ENCODE results near the gene FNIP2.

Gene FNIP2

DNA sequence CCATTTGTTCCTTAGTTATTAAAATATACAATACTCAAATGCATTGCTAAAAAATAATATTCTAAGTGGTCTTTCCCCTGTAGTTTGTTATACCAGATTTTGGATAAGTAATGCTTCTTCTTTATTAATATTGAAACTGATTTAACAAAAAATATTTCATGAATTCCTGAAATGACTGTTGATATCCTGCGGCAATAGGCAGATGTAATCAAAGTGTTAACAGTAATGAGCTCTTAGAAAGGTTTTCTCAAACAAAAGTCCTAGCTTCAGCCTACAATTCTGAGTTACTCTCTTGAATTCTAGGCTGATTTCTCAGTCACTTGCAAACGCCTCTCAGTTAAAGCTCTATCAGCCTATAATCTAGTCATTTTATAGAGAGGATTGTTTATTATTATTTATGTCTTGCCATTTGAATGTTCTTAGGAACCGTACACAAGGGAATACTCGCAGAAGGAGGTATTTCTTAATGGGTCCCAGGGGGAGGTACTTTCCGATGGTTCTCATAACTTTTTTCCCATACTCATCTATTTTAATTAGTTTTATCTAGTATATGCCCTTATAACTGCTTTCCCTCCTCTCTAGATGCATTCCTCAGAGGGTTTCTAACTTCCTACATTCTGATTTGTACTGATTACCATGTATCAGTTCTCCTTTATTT lies 96.8 kb downstream of the FNIP2 start:
- Histone ChIP-seq H4K20me1 (ENCODE audit: insufficient read depth, low read length) (no peaks in the 10 kb centered on the region), H3K9me3 (ENCODE audit: insufficient read depth, low read length, severe bottlenecking) (no peaks in the 10 kb centered on the region), H3K4me3 (ENCODE audit: low read depth in 1 of 2, low read length in 2 of 2) (no peak overlapping the region), H3K27me3 (ENCODE audit: insufficient read depth, low read length, poor library complexity) (no peaks in the 10 kb centered on the region), H2AFZ (ENCODE audit: low read depth, low read length) (no peak overlapping the region), H3K4me2 (ENCODE audit: insufficient read depth, low read length) (no peak overlapping the region), H3K79me2 (ENCODE audit: insufficient read depth, low read length) (no peaks in the 10 kb centered on the region), H3K27ac (ENCODE audit: low read length) (no peak overlapping the region), H3K36me3 (ENCODE audit: insufficient read depth, low read length) (no peaks in the 10 kb centered on the region), H3K4me1 (ENCODE audit: insufficient read depth, low read length) (no peaks in the 10 kb centered on the region), H3K9ac (ENCODE audit: low read depth, low read length) (no peak overlapping the region)
- TF ChIP-seq EZH2 (IDR thresholded peaks at IDR 0.05; ENCODE audit: borderline replicate concordance, low read depth, low read length, severe bottlenecking) (no peak), CTCF (IDR thresholded peaks at IDR 0.05; ENCODE audit: borderline replicate concordance, extremely low read depth, low read length, poor library complexity, severe bottlenecking) (no peak)
- ATAC-seq (ENCODE audit: insufficient read depth, low read depth) (no peak), DNase-seq (no peak)

DNA sequence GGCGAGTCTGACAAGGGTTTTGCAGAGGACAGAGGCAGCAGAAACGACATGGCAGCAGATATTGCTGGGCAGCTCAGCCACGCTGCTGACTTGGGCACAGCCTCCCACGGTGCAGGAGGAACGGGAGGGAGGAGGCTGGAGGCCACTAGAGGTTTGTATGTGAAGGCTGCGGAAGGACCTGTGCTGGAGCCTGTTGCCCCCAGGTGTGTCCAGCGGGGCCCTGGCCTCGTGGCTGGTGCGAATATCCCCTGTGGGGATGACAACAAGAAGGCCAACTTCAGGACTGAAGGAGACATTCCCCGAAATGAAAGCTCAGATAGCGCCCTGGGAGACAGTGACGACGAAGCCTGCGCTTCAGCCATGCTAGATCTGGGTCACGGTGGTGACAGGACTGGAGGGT lies 100.2 kb downstream of the FNIP2 start:
- no peak overlapping the region for H3K4me2 ChIP-seq (ENCODE audit: insufficient read depth, low read length)
- H3K9me3 ChIP-seq (ENCODE audit: insufficient read depth, low read length, severe bottlenecking): no peaks in the 10 kb centered on the region
- no peak overlapping the region for H3K4me3 ChIP-seq (ENCODE audit: low read depth in 1 of 2, low read length in 2 of 2)
- TF ChIP-seq EZH2 (IDR thresholded peaks at IDR 0.05; ENCODE audit: borderline replicate concordance, low read depth, low read length, severe bottlenecking) (no peak), CTCF (IDR thresholded peaks at IDR 0.05; ENCODE audit: borderline replicate concordance, extremely low read depth, low read length, poor library complexity, severe bottlenecking) (no peak)
- H3K9ac ChIP-seq (ENCODE audit: low read depth, low read length): no peak overlapping the region
- H3K4me1 ChIP-seq (ENCODE audit: insufficient read depth, low read length): no peaks in the 10 kb centered on the region
- H3K79me2 ChIP-seq (ENCODE audit: insufficient read depth, low read length): no peaks in the 10 kb centered on the region
- no peak for DNase-seq
- H3K27ac ChIP-seq (ENCODE audit: low read length): no peak overlapping the region
- no peak for ATAC-seq (ENCODE audit: insufficient read depth, low read depth)
- no peaks in the 10 kb centered on the region for H3K36me3 ChIP-seq (ENCODE audit: insufficient read depth, low read length)
- H3K27me3 ChIP-seq (ENCODE audit: insufficient read depth, low read length, poor library complexity): no peaks in the 10 kb centered on the region
- no peak overlapping the region for H2AFZ ChIP-seq (ENCODE audit: low read depth, low read length)
- no peaks in the 10 kb centered on the region for H4K20me1 ChIP-seq (ENCODE audit: insufficient read depth, low read length)

GRCh38 chr4:158869761-158870160 lies 100.9 kb downstream of the FNIP2 start:
- ATAC-seq (ENCODE audit: insufficient read depth, low read depth) (no peak), DNase-seq (no peak)
- Histone ChIP-seq H4K20me1 (ENCODE audit: insufficient read depth, low read length) (no peaks in the 10 kb centered on the region), H3K27ac (ENCODE audit: low read length) (no peak overlapping the region), H3K79me2 (ENCODE audit: insufficient read depth, low read length) (no peaks in the 10 kb centered on the region), H3K4me3 (ENCODE audit: low read depth in 1 of 2, low read length in 2 of 2) (no peak overlapping the region), H2AFZ (ENCODE audit: low read depth, low read length) (no peak overlapping the region), H3K9me3 (ENCODE audit: insufficient read depth, low read length, severe bottlenecking) (no peaks in the 10 kb centered on the region), H3K4me2 (ENCODE audit: insufficient read depth, low read length) (no peak overlapping the region), H3K4me1 (ENCODE audit: insufficient read depth, low read length) (no peaks in the 10 kb centered on the region), H3K27me3 (ENCODE audit: insufficient read depth, low read length, poor library complexity) (no peaks in the 10 kb centered on the region), H3K9ac (ENCODE audit: low read depth, low read length) (no peak overlapping the region), H3K36me3 (ENCODE audit: insufficient read depth, low read length) (no peaks in the 10 kb centered on the region)
- TF ChIP-seq CTCF (IDR thresholded peaks at IDR 0.05; ENCODE audit: borderline replicate concordance, extremely low read depth, low read length, poor library complexity, severe bottlenecking): no peak
- TF ChIP-seq EZH2 (IDR thresholded peaks at IDR 0.05; ENCODE audit: borderline replicate concordance, low read depth, low read length, severe bottlenecking): no peak

GRCh38 chr4:158870282-158870625 lies 101.4 kb downstream of the FNIP2 start:
- no peak overlapping the region for H3K4me2 ChIP-seq (ENCODE audit: insufficient read depth, low read length)
- H3K4me1 ChIP-seq (ENCODE audit: insufficient read depth, low read length): no peaks in the 10 kb centered on the region
- H4K20me1 ChIP-seq (ENCODE audit: insufficient read depth, low read length): no peaks in the 10 kb centered on the region
- no peaks in the 10 kb centered on the region for H3K27me3 ChIP-seq (ENCODE audit: insufficient read depth, low read length, poor library complexity)
- H3K4me3 ChIP-seq (ENCODE audit: low read depth in 1 of 2, low read length in 2 of 2): no peak overlapping the region
- H3K9me3 ChIP-seq (ENCODE audit: insufficient read depth, low read length, severe bottlenecking): no peaks in the 10 kb centered on the region
- TF ChIP-seq CTCF (IDR thresholded peaks at IDR 0.05; ENCODE audit: borderline replicate concordance, extremely low read depth, low read length, poor library complexity, severe bottlenecking) (no peak), EZH2 (IDR thresholded peaks at IDR 0.05; ENCODE audit: borderline replicate concordance, low read depth, low read length, severe bottlenecking) (no peak)
- DNase-seq: no peak
- no peak overlapping the region for H2AFZ ChIP-seq (ENCODE audit: low read depth, low read length)
- no peaks in the 10 kb centered on the region for H3K36me3 ChIP-seq (ENCODE audit: insufficient read depth, low read length)
- no peak for ATAC-seq (ENCODE audit: insufficient read depth, low read depth)
- no peaks in the 10 kb centered on the region for H3K79me2 ChIP-seq (ENCODE audit: insufficient read depth, low read length)
- H3K27ac ChIP-seq (ENCODE audit: low read length): no peak overlapping the region
- no peak overlapping the region for H3K9ac ChIP-seq (ENCODE audit: low read depth, low read length)
